Measurements from ENCODE around the gene TRMT44. TPM values are rescaled to one million over a fixed set of nuclear protein-coding genes. Genes with fewer than 3 reads are reported as not detected.

TRMT44 gene
- total RNA-seq, 4 donors from 2014 or later: 36.4 to 56.4 (median 43.9) TPM

GRCh38 chr4:8517946-8518345 is 77.4 kb downstream of the TRMT44 start:
- no peak overlapping the region for H3K27ac ChIP-seq
- H3K36me3 ChIP-seq: no peaks in the 10 kb centered on the region
- WGBS, 2 donors: 76 to 100% methylated on average over 1 to 12 of the region's 13 CpGs
- TF ChIP-seq CTCF (IDR thresholded peaks at IDR 0.05) (no peak), POLR2A (IDR thresholded peaks at IDR 0.05) (no peak)
- no peak for DNase-seq
- no peaks in the 10 kb centered on the region for H3K4me1 ChIP-seq
- intact Hi-C loops (cut with DNase I): no loop called here
- no peaks in the 10 kb centered on the region for H3K9me3 ChIP-seq
- no peak overlapping the region for H3K4me3 ChIP-seq (replicated peaks in 1 of 3)
- H3K27me3 ChIP-seq: no peaks in the 10 kb centered on the region

GRCh38 chr4:8522160-8523120 is 81.9 kb downstream of the TRMT44 start:
- intact Hi-C loops (cut with DNase I): no loop called here
- H3K4me1 ChIP-seq: no peaks in the 10 kb centered on the region
- WGBS, 2 donors: 87 to 92% methylated on average over 24 of the region's 24 CpGs
- DNase-seq: no peak
- no peaks in the 10 kb centered on the region for H3K27me3 ChIP-seq
- H3K4me3 ChIP-seq (replicated peaks in 1 of 3): no peak overlapping the region
- H3K9me3 ChIP-seq: no peaks in the 10 kb centered on the region
- no peaks in the 10 kb centered on the region for H3K36me3 ChIP-seq
- H3K27ac ChIP-seq: no peak overlapping the region
- TF ChIP-seq POLR2A (IDR thresholded peaks at IDR 0.05) (no peak), CTCF (IDR thresholded peaks at IDR 0.05) (no peak)

GRCh38 chr4:8523175-8523574 is 82.6 kb downstream of the TRMT44 start:
- TF ChIP-seq CTCF (IDR thresholded peaks at IDR 0.05) (no peak), POLR2A (IDR thresholded peaks at IDR 0.05) (no peak)
- H3K36me3 ChIP-seq: no peaks in the 10 kb centered on the region
- intact Hi-C loops (cut with DNase I): no loop called here
- WGBS, 2 donors: 81 to 85% methylated on average over 13 of the region's 13 CpGs
- no peak overlapping the region for H3K27ac ChIP-seq
- no peaks in the 10 kb centered on the region for H3K27me3 ChIP-seq
- DNase-seq: no peak
- no peak overlapping the region for H3K4me3 ChIP-seq (replicated peaks in 1 of 3)
- no peaks in the 10 kb centered on the region for H3K9me3 ChIP-seq
- H3K4me1 ChIP-seq: no peaks in the 10 kb centered on the region

GRCh38 chr4:8523766-8524165 is 83.2 kb downstream of the TRMT44 start:
- Histone ChIP-seq H3K9me3 (no peaks in the 10 kb centered on the region), H3K4me1 (no peaks in the 10 kb centered on the region), H3K4me3 (replicated peaks in 1 of 3) (no peak overlapping the region), H3K27me3 (no peaks in the 10 kb centered on the region), H3K27ac (no peak overlapping the region), H3K36me3 (no peaks in the 10 kb centered on the region)
- TF ChIP-seq CTCF (IDR thresholded peaks at IDR 0.05): no peak
- DNase-seq: no peak
- intact Hi-C loops (cut with DNase I): no loop called here
- 74 to 79% methylated on average over 3 of the region's 3 CpGs for WGBS, 2 donors

GRCh38 chr4:8524595-8525382 is 84.2 kb downstream of the TRMT44 start:
- Histone ChIP-seq H3K9me3 (no peaks in the 10 kb centered on the region), H3K4me1 (no peaks in the 10 kb centered on the region), H3K4me3 (replicated peaks in 1 of 3) (no peak overlapping the region), H3K27ac (no peak overlapping the region), H3K27me3 (no peaks in the 10 kb centered on the region), H3K36me3 (no peaks in the 10 kb centered on the region)
- intact Hi-C loops (cut with DNase I): no loop called here
- TF ChIP-seq POLR2A (IDR thresholded peaks at IDR 0.05) (no peak), CTCF (IDR thresholded peaks at IDR 0.05) (no peak)
- no peak for DNase-seq
- 83 to 89% methylated on average over 12 of the region's 12 CpGs for WGBS, 2 donors

Measured in thyroid gland (tissue), 4 donors.